PFSK-1 (cell line): Measurements from ENCODE around the gene TBCD.
A peak's percentile ranks its signal among the peaks of the same experiment; 100 is the strongest.

Experiments used
- FOXP2 ChIP-seq: optimal IDR thresholded peaks from 2 replicates; pipeline ENCODE3; 2011; ENCODE audit warnings: borderline replicate concordance, control low read depth, inconsistent platforms; ENCODE audit not compliant: insufficient read depth; ENCODE audit errors: extremely low read length, extremely low read depth
- POLR2AphosphoS5 ChIP-seq: IDR thresholded peaks from 2 replicates; pipeline ENCODE4 v1.6.1; 2012; ENCODE audit warnings: low read depth, mild to moderate bottlenecking, control low read depth, low read length, moderate library complexity
- REST ChIP-seq, 2 experiments: IDR thresholded peaks; 2 replicates each; pipeline versions ENCODE4 v1.6.1 to v1.8.0; 2011 to 2012; ENCODE audit warnings: low read depth in 2 of 2, low read length in 2 of 2, control low read depth in 1 of 2, inconsistent platforms in 1 of 2, mild to moderate bottlenecking in 1 of 2, moderate library complexity in 1 of 2; ENCODE audit not compliant: insufficient read depth in 1 of 2
- SIN3A ChIP-seq: IDR thresholded peaks from 2 replicates; pipeline ENCODE4 v1.6.1; 2012; ENCODE audit warnings: mild to moderate bottlenecking, low read length, moderate library complexity, borderline replicate concordance; ENCODE audit not compliant: insufficient read depth
- TAF1 ChIP-seq: IDR thresholded peaks from 2 replicates; pipeline ENCODE4 v1.6.1; 2012; ENCODE audit warnings: low read length, control low read depth, borderline replicate concordance; ENCODE audit not compliant: insufficient read depth

The TBCD gene

GRCh38 chr17:82713071-82713723 is 38.7 kb upstream of the TBCD start:
- TF ChIP-seq POLR2AphosphoS5 (no peak), SIN3A (no peak), TAF1 (no peak), REST (IDR thresholded peaks at IDR 0.05; ENCODE audit: insufficient read depth in 1 of 2, low read depth in 2 of 2, low read length in 2 of 2) (no peak), FOXP2 (no peak)

- TF ChIP-seq FOXP2 (peak; percentile 9), SIN3A (peak; percentile 83; the same call in 1 of the 2 replicates), TAF1 (peak; percentile 72; the same call in 1 of the 2 replicates), POLR2AphosphoS5 (peak; percentile 90), REST (IDR thresholded peaks at IDR 0.05; ENCODE audit: insufficient read depth in 1 of 2, low read depth in 2 of 2, low read length in 2 of 2) (no peak)
Observed at GRCh38 chr17:82716203-82717010, 35.5 kb upstream of the TBCD start, which contains the start of gene FN3KRP. FN3KRP (plus strand) TSS chr17:82716706; CDS start chr17:82716756, 50 bp downstream.

GRCh38 chr17:82718986-82719685 is 32.7 kb upstream of the TBCD start:
- TF ChIP-seq REST (IDR thresholded peaks at IDR 0.05; ENCODE audit: insufficient read depth in 1 of 2, low read depth in 2 of 2, low read length in 2 of 2) (no peak), FOXP2 (no peak), TAF1 (no peak), SIN3A (no peak), POLR2AphosphoS5 (no peak)

- no peak for TF ChIP-seq REST (IDR thresholded peaks at IDR 0.05; ENCODE audit: insufficient read depth in 1 of 2, low read depth in 2 of 2, low read length in 2 of 2)
- no peak for TF ChIP-seq TAF1
- no peak for TF ChIP-seq POLR2AphosphoS5
- no peak for TF ChIP-seq FOXP2
- no peak for TF ChIP-seq SIN3A
Observed at GRCh38 chr17:82720204-82720603, 31.7 kb upstream of the TBCD start.
